GM12892 (cell line): ENCODE data around the gene ADGRD1.

ENCODE experiments used
- DNase-seq: peaks from one replicate; pipeline ENCODE4 v3.0.0; 2011; ENCODE audit not compliant: insufficient read length
- FAIRE-seq: peaks from 2 replicates; lab custom pipeline; 2011; peaks lifted over from hg19 to GRCh38; lab: Jason Lieb, UNC
- POLR2A ChIP-seq: IDR thresholded peaks from 2 replicates; pipeline ENCODE4 v1.6.1; 2011; ENCODE audit warnings: low read depth, low read length, control low read depth
- POLR2AphosphoS5 ChIP-seq: IDR thresholded peaks from 2 replicates; pipeline ENCODE4 v1.6.1; 2011; ENCODE audit warnings: low read depth, low read length, control low read depth
- TAF1 ChIP-seq: IDR thresholded peaks from 2 replicates; pipeline ENCODE4 v1.6.1; 2011; ENCODE audit warnings: low read depth, mild to moderate bottlenecking, control low read depth, low read length, borderline replicate concordance

ADGRD1 gene

GRCh38 chr12:131035245-131035681 lies 81.6 kb downstream of the ADGRD1 start:
- FAIRE-seq, result peak; percentile 48
- no peak for TF ChIP-seq POLR2AphosphoS5
- TF ChIP-seq TAF1, result no peak
- TF ChIP-seq POLR2A, result no peak
- DNase-seq, result no peak

DNA sequence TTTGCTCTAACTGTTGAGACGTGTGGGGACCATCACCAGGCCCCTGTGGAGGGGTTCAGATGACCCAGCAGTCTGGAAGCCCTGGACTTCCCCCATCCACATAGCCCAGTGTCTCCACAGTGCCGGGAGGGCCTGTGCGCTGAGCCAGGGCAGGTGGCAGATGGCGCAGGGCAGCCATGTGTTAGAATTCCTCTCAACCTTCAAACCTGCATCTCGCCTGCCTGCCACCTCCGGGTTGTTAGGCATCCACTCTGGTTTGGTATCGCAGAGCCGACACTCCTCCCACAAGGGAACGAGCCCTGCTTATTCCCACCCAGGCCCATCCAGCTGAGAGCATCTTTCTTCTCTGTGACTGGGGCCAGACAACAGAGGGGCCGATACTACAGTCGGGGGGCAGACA lies 84.5 kb downstream of the ADGRD1 start:
- no peak for DNase-seq
- TF ChIP-seq TAF1 (no peak), POLR2AphosphoS5 (no peak), POLR2A (no peak)
- FAIRE-seq, result no peak

DNA sequence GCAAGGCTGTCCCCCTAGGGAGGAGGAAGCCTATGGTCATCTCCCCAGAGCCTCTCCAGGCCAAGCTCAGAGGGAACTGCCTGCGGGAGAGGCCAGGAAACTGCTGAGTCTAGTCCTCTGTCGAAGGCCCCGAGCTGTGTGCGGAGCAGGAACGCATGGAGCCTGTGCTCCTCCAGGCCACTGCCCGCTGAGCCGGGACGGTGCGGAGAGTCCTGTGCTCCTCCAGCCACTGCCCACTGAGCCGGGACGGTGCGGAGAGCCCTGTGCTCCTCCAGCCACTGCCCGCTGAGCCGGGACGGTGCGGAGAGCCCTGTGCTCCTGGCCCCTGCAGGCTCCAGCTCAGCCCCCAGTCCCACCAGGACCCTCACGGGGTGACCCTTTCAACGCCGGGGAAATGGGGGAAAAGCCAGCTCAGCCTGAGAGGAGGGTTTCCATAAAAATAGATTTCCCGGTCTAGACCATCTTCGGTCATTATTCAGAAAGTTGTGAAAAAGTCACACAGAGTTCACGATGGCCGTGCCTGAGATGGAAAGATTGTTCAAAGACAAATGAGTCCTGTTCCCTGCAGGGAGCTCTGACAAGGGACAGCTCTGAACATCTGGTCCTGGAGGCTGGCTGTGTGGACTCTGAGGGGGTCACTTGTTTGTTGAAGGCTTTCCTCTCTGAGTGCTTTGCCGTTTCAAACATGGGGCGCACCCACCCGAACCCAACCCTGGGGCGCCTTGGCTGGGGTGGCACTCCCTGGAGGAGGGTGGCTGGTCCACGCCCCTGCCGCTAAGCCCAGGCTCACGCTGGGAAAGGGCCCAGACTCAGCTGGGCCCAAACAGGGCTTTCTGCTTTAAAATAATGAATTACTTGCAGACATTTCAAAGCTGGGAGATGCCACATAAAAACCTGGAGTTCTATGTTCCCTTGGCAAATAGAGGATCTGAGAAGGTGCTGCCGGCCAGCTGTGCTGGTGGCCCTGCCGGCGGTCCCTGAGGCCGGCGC lies 85.5 kb downstream of the ADGRD1 start:
- no peak for FAIRE-seq
- TF ChIP-seq TAF1, result no peak
- TF ChIP-seq POLR2AphosphoS5, result no peak
- no peak for TF ChIP-seq POLR2A
- no peak for DNase-seq

- DNase-seq (no peak), FAIRE-seq (no peak)
- no peak for TF ChIP-seq POLR2A
- no peak for TF ChIP-seq TAF1
- TF ChIP-seq POLR2AphosphoS5, result no peak
Measured at GRCh38 chr12:131040491-131040890, 86.8 kb downstream of the ADGRD1 start.

- no peak for DNase-seq
- FAIRE-seq, result no peak
Measured at GRCh38 chr12:131041216-131041967, 87.7 kb downstream of the ADGRD1 start.

GRCh38 chr12:131041968-131042833 lies 88.5 kb downstream of the ADGRD1 start:
- no peak for TF ChIP-seq POLR2A
- TF ChIP-seq POLR2AphosphoS5, result no peak
- no peak for TF ChIP-seq TAF1
- FAIRE-seq (no peak), DNase-seq (no peak)

More at GRCh38 chr12:131041216-131041967, 87.7 kb downstream of the ADGRD1 start:
- TF ChIP-seq POLR2AphosphoS5 (no peak), POLR2A (no peak), TAF1 (no peak)

DNA sequence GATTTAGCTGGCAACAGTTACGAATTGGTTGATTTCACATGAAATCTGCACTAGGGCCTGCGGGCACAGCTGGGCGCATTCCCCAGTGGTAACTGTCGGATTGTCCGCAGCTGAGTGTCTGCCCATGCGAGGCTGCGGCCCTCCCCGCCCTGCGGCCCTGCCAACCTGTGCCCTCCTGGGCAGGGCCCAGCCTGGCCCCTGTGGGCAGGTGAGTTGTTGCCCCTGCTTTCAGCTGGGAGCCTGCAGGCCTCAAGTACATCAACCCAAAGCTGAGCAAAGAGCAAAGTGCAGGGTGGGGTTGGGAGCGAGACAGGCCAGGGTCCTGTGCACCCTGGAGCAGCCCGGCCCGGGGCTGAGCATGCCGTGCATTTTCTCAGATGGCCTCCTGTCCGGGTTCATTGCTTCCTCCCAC lies 89.1 kb downstream of the ADGRD1 start:
- TF ChIP-seq POLR2AphosphoS5, result no peak
- no peak for TF ChIP-seq POLR2A
- TF ChIP-seq TAF1, result no peak
- DNase-seq (no peak), FAIRE-seq (no peak)

- DNase-seq (no peak), FAIRE-seq (no peak)
- no peak for TF ChIP-seq POLR2A
- no peak for TF ChIP-seq TAF1
- TF ChIP-seq POLR2AphosphoS5, result no peak
Measured at GRCh38 chr12:131043401-131043871, 89.7 kb downstream of the ADGRD1 start.

GRCh38 chr12:131044136-131044535 lies 90.4 kb downstream of the ADGRD1 start:
- FAIRE-seq, result no peak
- no peak for DNase-seq
- TF ChIP-seq TAF1 (no peak), POLR2AphosphoS5 (no peak), POLR2A (no peak)

DNA sequence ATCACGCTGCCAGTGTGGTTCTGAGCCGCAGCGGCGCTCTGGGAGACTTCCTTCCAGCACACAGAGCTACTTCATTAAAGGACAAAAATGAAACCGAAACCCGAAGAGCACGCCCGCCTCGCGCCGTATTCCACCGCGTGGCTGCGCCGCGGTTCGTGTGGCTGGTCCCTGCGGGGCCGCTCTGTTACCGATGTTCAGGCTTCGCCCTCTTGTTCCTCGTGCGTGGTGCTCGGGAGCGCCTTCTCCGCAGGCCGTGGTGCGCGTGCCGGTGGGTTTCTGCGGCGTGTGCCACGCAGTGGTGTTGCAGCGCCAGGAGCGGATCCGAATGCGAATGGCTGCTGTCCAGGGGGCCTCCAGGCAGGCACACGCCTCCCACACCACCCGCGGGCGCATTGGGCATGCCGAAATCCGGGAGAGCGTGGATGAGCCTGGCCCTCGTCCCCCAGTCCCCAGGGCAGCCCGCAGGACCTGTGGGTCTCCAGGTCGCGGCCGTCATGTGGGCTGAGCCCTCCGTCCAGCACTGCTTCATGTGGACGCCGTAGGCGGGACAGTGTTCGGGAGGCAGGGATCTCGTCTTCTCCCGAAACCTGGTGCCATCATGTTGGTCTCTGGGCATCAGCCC lies 91.2 kb downstream of the ADGRD1 start:
- DNase-seq (no peak), FAIRE-seq (no peak)
- TF ChIP-seq TAF1 (no peak), POLR2AphosphoS5 (no peak), POLR2A (no peak)
